HG03045 (cell line): ENCODE data around the gene ZBTB26.

Experiments
- ATAC-seq: cut with Tn5 transposase; IDR thresholded peaks from one replicate; pipeline ENCODE4 v1.9.1; 2021; ENCODE audit warnings: mild to moderate bottlenecking, moderate library complexity; ENCODE audit not compliant: unreplicated experiment

ZBTB26 gene

GRCh38 chr9:122931226-122932121 lies at the start of gene ZBTB26:
TSS of gene ZBTB26 (minus strand) at chr9:122931512. CDS start at chr9:122919934, 11,578 bp downstream.
- ATAC-seq = peak; percentile 93

- no peak for ATAC-seq
These were observed 47.3 kb upstream of the ZBTB26 start for GRCh38 chr9:122978601-122979000.

GRCh38 chr9:122975196-122975595 lies 43.9 kb upstream of the ZBTB26 start:
- no peak for ATAC-seq

- ATAC-seq = no peak
These were observed 29.8 kb upstream of the ZBTB26 start for GRCh38 chr9:122961139-122961538.

- ATAC-seq = no peak
These were observed 24.6 kb upstream of the ZBTB26 start for GRCh38 chr9:122955961-122956360.

GRCh38 chr9:122954253-122954691 lies 23.0 kb upstream of the ZBTB26 start:
- ATAC-seq = no peak

GRCh38 chr9:122951056-122951455 lies 19.7 kb upstream of the ZBTB26 start:
- no peak for ATAC-seq

GRCh38 chr9:122950263-122950662 lies 19.0 kb upstream of the ZBTB26 start:
- ATAC-seq = no peak

- no peak for ATAC-seq
These were observed 18.4 kb upstream of the ZBTB26 start for GRCh38 chr9:122949696-122950095.

GRCh38 chr9:122948313-122948712 lies 17.0 kb upstream of the ZBTB26 start:
- no peak for ATAC-seq

GRCh38 chr9:122946461-122947005 lies 15.2 kb upstream of the ZBTB26 start:
- ATAC-seq = no peak

GRCh38 chr9:122944960-122945888 lies 13.9 kb upstream of the ZBTB26 start:
- no peak for ATAC-seq

GRCh38 chr9:122941582-122942234 lies 10.4 kb upstream of the ZBTB26 start:
- no peak for ATAC-seq

GRCh38 chr9:122940749-122941581 lies 9.7 kb upstream of the ZBTB26 start, which contains the start of gene RABGAP1:
TSS of gene RABGAP1 (plus strand) at chr9:122941020. CDS start at chr9:122957060, 16,040 bp downstream.
- peak; percentile 99 for ATAC-seq

GRCh38 chr9:122940454-122940748 lies 9.1 kb upstream of the ZBTB26 start:
- ATAC-seq = no peak

- no peak for ATAC-seq
These were observed 8.3 kb upstream of the ZBTB26 start for GRCh38 chr9:122939601-122940000.

- no peak for ATAC-seq
These were observed 5.6 kb upstream of the ZBTB26 start for GRCh38 chr9:122936883-122937282.

GRCh38 chr9:122936464-122936863 lies 5.2 kb upstream of the ZBTB26 start:
- ATAC-seq = no peak

- ATAC-seq = no peak
These were observed 629 bp downstream of the ZBTB26 start for GRCh38 chr9:122930541-122931225.
